Central memory CD8-positive, alpha-beta T cell (primary cell): ENCODE measurements around the gene SEMA4D.
A peak's percentile ranks its signal among the peaks of the same experiment; 100 is the strongest.

Experiments used
- ATAC-seq: fragments of 150-1000 bp; cut with Tn5 transposase; replicated peaks from 2 replicates; pipeline ENCODE4 v1.10.0; 2022; ENCODE audit warnings: mild to moderate bottlenecking, moderate FRiP score, moderate number of reproducible peaks; ENCODE audit not compliant: poor library complexity, severe bottlenecking; ENCODE audit errors: extremely low read depth
- DNase-seq, 2 donors: peaks; one replicate each; pipeline ENCODE4 v3.0.0; 2021; ENCODE audit warnings: low spot score in 2 of 2
- H3K27ac Mint-ChIP-seq: one replicate; pipeline ENCODE4 v1.8.0; 2022; ENCODE audit warnings: low read depth, mild to moderate bottlenecking, moderate library complexity, mixed read lengths
- H3K27me3 Mint-ChIP-seq: one replicate; pipeline ENCODE4 v1.8.0; 2022; ENCODE audit warnings: mixed read lengths
- H3K36me3 Mint-ChIP-seq: one replicate; pipeline ENCODE4 v1.8.0; 2022; ENCODE audit warnings: mild to moderate bottlenecking, moderate library complexity, mixed read lengths; ENCODE audit not compliant: insufficient read depth
- H3K4me1 Mint-ChIP-seq: one replicate; pipeline ENCODE4 v1.8.0; 2022; ENCODE audit warnings: mixed read lengths
- H3K4me3 Mint-ChIP-seq: one replicate; pipeline ENCODE4 v1.8.0; 2022; ENCODE audit warnings: mild to moderate bottlenecking, moderate library complexity, mixed read lengths
- H3K9me3 Mint-ChIP-seq: one replicate; pipeline ENCODE4 v1.8.0; 2022; ENCODE audit warnings: mixed read lengths

Gene SEMA4D

DNA sequence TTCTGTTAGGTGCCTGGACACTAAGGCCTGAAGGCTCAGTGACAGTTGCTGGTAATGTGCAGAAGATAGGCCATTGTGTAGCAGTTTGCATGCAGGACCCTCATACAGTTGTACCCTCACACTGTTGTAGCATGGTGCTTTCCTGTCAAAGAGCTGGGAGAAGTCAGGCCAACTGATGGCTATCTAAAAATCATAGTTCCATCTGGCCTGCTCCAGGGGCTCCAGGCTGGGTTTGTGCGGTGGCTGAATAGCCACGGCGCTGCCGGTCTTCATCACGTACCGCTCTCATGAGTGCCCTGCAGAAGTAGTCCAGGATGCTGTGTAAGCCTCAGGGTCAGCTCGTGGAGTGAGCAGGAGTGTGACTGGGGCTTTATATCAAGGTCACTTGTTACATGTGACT, 167.4 kb downstream of the SEMA4D start:
- H3K27ac Mint-ChIP-seq, result no peak overlapping the region
- peaks cover 70% of the 10 kb centered on the region for H3K36me3 Mint-ChIP-seq
- ATAC-seq (no peak), DNase-seq (no peak)
- peaks cover 3% of the 10 kb centered on the region for H3K4me1 Mint-ChIP-seq
- H3K4me3 Mint-ChIP-seq, result no peak overlapping the region
- no peaks in the 10 kb centered on the region for H3K27me3 Mint-ChIP-seq
- H3K9me3 Mint-ChIP-seq, result no peaks in the 10 kb centered on the region

DNA sequence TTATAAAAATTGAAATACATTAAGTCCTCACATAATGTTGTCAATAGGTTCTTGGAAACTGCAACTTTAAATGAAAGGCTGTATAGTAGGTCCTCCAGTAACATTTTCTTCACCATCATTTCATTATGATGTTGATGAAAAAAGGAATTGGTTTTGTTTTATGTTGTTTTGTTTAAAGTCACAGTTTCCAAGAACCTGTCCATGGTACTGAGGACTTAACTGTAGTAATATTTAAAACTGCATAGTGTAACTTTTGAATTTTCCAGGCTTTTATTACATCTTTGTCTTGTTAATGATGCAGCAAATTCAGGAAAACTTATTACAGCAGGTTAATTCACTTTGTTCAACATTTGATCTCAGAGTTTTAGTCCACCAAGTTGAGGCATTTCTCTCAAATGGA, 168.0 kb downstream of the SEMA4D start:
- Mint-ChIP-seq H3K27ac (no peak overlapping the region), H3K4me1 (peaks cover 9% of the 10 kb centered on the region), H3K9me3 (no peaks in the 10 kb centered on the region), H3K27me3 (no peaks in the 10 kb centered on the region), H3K36me3 (peaks cover 70% of the 10 kb centered on the region), H3K4me3 (no peak overlapping the region)
- ATAC-seq (no peak), DNase-seq (no peak)

DNA sequence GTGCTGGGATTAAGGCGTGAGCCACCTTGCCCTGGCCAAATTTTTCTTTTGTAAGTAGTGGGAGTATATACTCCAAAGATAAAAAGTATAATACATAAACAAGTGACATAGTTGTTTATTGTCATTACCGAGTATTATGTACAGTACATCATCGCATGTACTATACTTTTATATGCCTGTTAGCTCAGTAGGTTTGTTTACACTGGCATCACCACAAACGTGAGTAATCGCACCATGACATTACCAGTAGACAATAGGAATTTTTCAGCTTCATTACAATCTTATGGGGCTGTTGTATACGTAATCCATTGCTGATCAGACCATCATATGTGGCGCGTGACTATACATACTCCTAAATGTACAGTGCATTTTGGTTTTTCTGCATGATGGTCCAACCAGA, 169.8 kb downstream of the SEMA4D start:
- no peak for ATAC-seq
- Mint-ChIP-seq H3K4me1 (peaks cover 26% of the 10 kb centered on the region), H3K36me3 (peaks cover 58% of the 10 kb centered on the region), H3K27me3 (no peaks in the 10 kb centered on the region), H3K4me3 (no peak overlapping the region), H3K9me3 (no peaks in the 10 kb centered on the region), H3K27ac (no peak overlapping the region)
- no peak for DNase-seq

DNA sequence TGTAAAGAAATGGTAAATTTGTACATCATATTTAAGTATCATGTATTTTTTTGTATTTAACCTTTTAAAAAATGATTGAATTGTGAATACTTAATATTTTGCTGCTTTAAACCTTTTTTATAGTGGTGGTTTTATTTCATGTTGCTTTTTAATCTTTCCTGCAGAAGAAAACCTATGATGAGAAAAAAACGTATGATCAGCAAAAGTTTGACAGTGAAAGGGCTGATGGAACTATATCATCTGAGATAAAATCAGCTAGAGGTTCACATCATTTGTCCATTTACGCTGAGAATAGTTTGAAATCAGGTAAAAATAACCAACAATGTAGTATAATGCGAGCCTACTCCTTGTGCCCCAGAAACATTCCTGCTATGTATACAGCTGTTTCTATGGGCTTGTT, 172.2 kb downstream of the SEMA4D start:
- no peak for DNase-seq
- no peak for ATAC-seq
- Mint-ChIP-seq H3K27me3 (no peaks in the 10 kb centered on the region), H3K9me3 (no peaks in the 10 kb centered on the region), H3K4me1 (peaks cover 42% of the 10 kb centered on the region), H3K36me3 (peaks cover 50% of the 10 kb centered on the region), H3K27ac (no peak overlapping the region), H3K4me3 (no peak overlapping the region)

DNA sequence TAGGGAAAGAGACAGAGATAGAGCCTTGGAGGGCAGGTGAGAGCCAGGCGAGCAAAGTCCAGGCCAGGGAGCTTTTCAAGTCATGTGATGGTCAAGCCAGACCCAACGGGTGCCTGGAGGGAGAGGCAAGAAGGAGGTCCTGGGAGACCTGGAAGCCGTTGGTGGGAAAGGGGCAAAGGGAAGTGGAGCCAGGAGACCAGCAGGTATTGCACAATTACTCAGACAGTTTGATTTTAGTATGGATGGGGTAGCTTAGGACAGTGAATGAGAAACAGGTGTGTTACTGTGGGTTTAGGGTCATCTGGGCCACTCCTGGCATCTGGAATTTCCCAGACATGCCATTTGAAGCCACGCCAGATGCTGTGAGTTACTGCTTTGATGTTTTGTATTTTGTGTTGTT, 174.5 kb downstream of the SEMA4D start:
- Mint-ChIP-seq H3K36me3 (peaks cover 42% of the 10 kb centered on the region), H3K4me3 (no peak overlapping the region), H3K27ac (peak overlapping the region; percentile 69), H3K4me1 (peaks cover 55% of the 10 kb centered on the region), H3K9me3 (no peaks in the 10 kb centered on the region), H3K27me3 (no peaks in the 10 kb centered on the region)
- no peak for ATAC-seq
- DNase-seq, result no peak

DNA sequence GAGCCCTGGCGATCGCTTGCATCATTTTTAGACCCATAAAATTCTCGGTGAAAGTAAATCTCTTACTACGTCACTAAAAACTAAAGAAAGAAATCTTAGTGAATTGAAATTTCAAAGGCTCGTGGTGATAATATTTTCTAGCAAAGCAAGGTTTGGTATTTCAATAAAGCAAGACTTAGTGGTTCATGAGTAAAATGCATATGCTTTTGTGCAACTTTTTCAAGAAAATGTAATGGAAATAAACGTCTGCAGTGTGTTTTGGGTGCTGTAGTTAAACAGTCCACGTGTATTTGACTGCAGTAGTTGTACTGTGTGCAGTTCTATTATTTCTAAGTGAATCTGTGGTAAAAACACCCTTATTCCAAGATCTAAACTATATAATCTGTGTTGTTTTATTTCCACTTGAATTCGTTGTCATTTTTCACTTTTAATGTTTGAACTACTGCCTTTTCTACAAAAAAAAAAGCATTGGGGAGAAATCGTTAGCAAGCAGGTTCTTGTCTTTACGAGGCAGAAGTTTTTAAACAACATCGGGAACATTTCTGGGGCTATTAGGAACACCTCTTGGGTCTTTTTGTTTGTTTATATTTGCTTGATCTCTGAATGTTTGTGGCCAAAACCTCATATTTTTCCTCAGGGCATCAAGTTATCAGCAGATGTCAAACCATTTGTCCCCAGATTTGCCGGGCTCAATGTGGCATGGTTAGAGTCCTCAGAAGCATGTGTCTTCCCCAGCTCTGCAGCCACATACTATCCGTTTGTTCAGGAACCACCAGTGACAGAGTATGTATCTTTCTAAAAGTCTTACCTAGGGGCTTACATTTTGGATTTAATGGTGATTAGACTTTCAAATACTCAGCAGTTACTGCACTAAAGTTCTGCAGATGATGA, 178.7 kb downstream of the SEMA4D start:
- Mint-ChIP-seq H3K36me3 (peaks cover 28% of the 10 kb centered on the region), H3K4me3 (peak overlapping the region; percentile 85), H3K27me3 (no peaks in the 10 kb centered on the region), H3K9me3 (no peaks in the 10 kb centered on the region), H3K4me1 (peaks cover 50% of the 10 kb centered on the region), H3K27ac (peak overlapping the region; percentile 97)
- DNase-seq (no peak), ATAC-seq (no peak)

DNA sequence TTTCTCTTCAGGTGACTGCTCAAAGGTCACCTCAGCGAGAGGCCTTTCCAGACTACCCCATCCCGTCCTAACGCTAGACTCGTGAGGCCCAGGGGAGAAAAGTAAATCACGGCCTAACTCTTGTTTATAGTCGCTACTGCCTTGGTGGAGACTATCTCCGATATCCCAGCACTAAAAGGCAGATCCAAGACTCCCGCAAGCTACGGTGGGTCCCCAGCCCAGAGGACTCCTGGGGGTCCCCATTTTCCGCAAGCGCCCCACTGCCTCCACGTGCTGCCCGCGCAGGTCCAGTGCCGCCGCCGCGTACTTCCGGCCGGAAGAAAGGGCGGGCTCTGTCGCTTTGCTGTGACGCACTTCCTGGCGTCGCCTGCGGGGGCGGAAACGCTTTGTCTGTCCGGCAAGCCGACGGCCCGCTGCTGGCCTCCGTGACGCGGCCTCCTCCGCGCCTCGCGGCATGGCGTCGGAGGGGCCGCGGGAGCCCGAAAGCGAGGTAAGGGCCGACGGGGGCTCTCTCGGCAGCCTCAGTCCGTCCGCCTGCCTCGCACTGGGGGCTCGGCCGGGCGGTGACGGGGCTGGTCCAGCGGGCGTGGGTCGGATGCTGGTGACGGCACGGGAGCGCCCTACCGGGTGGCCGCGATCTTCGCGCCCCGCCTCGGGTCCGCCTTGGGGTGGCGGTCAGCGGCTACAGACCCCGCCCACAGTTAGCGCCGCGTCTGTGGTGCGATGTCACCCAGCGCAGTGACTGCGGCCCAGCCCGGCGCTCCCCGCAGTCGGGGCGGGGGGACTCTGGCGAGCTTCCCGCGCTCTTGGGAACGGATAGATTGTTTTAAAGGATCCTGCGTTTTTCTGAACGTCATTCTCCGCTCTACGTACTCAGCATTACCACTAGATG, 179.5 kb downstream of the SEMA4D start, which contains the start of gene SECISBP2:
Gene SECISBP2 (plus strand): TSS at position 378 of the 892 bp plus-strand sequence. CDS start 77 bp downstream, at position 455.
- peak within 1 kb of the TSS; percentile 97 for H3K27ac Mint-ChIP-seq
- ATAC-seq (peak; percentile 88), DNase-seq (peak; percentile 91 to 93)
- peak within 1 kb of the TSS; percentile 85 for H3K4me3 Mint-ChIP-seq
- H3K4me1 Mint-ChIP-seq, result peaks cover 42% of the 10 kb centered on the region
- H3K27me3 Mint-ChIP-seq, result no peaks in the 10 kb centered on the region
- peaks cover 28% of the 10 kb centered on the region for H3K36me3 Mint-ChIP-seq
- no peaks in the 10 kb centered on the region for H3K9me3 Mint-ChIP-seq

DNA sequence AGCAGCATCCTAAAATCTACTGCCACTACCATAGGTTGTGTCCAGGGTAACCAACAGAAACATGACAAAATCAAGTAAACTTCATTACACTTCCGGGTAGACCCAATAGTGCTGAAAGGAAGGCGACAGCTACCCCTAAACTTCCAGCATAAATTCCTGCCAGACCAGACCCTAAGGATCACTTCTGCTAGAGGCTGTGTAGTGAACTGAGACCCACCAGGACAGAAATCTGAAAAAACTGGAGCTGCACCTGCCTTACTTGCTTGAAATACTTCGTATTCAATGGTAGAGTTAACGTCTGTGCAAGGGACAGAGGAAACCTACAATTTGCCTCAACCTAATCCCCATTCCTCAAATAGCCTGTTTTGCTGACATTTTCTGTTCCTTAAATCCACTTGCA, 180.6 kb downstream of the SEMA4D start:
- no peak for DNase-seq
- Mint-ChIP-seq H3K4me3 (peak overlapping the region; percentile 85), H3K27me3 (no peaks in the 10 kb centered on the region), H3K36me3 (peaks cover 26% of the 10 kb centered on the region), H3K4me1 (peaks cover 31% of the 10 kb centered on the region), H3K9me3 (no peaks in the 10 kb centered on the region), H3K27ac (peak overlapping the region; percentile 97)
- no peak for ATAC-seq

DNA sequence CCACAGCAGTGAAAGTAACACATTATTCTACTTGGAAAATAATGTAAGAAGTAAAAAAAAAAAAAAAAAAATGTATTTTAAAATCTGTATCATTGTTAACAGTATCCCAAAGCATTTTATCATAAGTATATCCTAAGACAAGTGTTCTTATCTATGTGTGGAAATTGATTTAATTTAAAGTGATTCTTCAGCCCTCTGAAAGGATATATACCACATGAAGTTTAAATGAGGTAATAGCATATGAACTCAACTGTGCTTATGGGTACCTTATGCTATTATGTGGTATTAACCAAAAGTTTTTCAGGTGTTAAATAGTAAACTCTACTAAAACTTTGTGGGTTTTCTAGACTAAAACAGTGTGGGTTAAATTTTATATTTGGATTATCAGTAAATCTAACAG, 182.4 kb downstream of the SEMA4D start:
- H3K9me3 Mint-ChIP-seq, result no peaks in the 10 kb centered on the region
- H3K27me3 Mint-ChIP-seq, result no peaks in the 10 kb centered on the region
- H3K27ac Mint-ChIP-seq, result no peak overlapping the region

DNA sequence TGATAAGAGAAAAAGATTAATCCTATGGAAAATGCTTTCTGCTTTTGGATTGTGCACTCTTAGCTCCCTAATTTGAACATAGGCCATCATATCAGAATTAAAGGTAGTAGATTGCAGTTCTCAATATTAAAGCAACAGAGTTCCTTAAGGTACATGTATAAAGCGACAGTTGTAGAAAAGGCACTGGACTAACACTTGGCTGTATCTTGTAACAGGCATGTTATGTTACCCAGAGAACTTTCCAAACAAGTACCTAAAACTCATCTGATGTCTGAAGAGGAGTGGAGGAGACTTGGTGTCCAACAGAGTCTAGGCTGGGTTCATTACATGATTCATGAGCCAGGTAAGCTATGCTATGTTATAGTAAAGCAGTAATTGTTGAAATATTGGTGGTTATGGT, 183.0 kb downstream of the SEMA4D start:
- no peak for ATAC-seq
- Mint-ChIP-seq H3K27ac (no peak overlapping the region), H3K4me3 (no peak overlapping the region), H3K4me1 (peaks cover 31% of the 10 kb centered on the region), H3K9me3 (no peaks in the 10 kb centered on the region), H3K36me3 (peaks cover 29% of the 10 kb centered on the region), H3K27me3 (no peaks in the 10 kb centered on the region)
- no peak for DNase-seq

More for the DNA sequence above, 182.4 kb downstream of the SEMA4D start:
- ATAC-seq, result no peak
- DNase-seq, result no peak
- Mint-ChIP-seq H3K4me3 (no peak overlapping the region), H3K4me1 (peaks cover 29% of the 10 kb centered on the region), H3K36me3 (peaks cover 31% of the 10 kb centered on the region)

DNA sequence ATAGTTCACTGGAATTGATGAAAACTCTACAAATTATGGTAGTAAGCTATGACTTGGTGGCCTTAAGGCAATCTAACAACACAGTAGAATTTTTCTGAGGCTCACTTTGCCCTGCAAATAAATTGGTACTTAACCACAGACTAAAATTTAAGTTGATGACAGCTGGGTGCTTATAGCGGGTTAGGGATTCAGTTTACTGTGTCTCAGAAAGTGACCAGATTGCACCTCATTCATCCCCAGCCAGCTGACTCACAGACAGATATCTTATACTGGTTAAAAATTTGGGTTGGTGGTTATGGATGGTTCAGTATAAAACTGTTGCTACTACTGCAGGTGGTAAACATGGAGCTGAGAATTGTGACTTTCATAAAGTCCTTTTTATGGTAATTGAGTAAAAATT, 184.1 kb downstream of the SEMA4D start:
- Mint-ChIP-seq H3K9me3 (no peaks in the 10 kb centered on the region), H3K4me1 (peaks cover 19% of the 10 kb centered on the region), H3K27me3 (no peaks in the 10 kb centered on the region), H3K36me3 (peaks cover 22% of the 10 kb centered on the region), H3K27ac (no peak overlapping the region), H3K4me3 (no peak overlapping the region)
- ATAC-seq (no peak), DNase-seq (no peak)

DNA sequence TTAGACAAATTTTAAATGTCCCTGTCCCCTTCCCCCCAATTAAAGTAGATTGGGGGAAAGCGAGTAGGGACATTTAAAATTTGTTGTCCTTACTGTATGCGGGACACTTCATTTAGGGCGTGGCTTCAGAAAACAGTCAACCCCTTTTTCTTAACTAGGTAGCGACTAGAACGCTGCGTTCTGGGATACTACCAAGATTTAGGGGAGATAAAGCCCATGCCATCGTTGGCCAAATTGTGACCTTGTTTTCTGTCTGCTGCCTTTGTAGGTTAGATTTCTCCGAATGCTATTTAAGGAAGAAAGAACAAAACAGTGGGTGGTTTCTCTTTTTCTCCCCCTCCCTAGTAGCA, 185.7 kb downstream of the SEMA4D start:
- Mint-ChIP-seq H3K4me1 (peaks cover 8% of the 10 kb centered on the region), H3K27ac (no peak overlapping the region), H3K9me3 (no peaks in the 10 kb centered on the region), H3K27me3 (no peaks in the 10 kb centered on the region), H3K36me3 (peaks cover 14% of the 10 kb centered on the region), H3K4me3 (peak overlapping the region; percentile 89)
- no peak for DNase-seq
- ATAC-seq, result no peak
